OCI-LY7 (cell line): ENCODE results near the gene LACRT. TPM values are rescaled to one million over a fixed set of nuclear protein-coding genes. Genes with fewer than 3 reads are reported as not detected.

ENCODE experiments used
- BruUV-seq: library from RNA; stranded (reverse); fragments of 400-500 nt; replicated peaks from 2 replicates; lab custom pipeline; 2021; lab: Mats Ljungman, UMichigan
- CTCF ChIA-PET: fragments of 300-600 bp; sonication (Branson Sonifier 250); formaldehyde crosslinking; loops from one replicate; lab custom pipeline; 2022; ENCODE audit warnings: antibody characterized with exemption; ENCODE audit not compliant: unreplicated experiment; lab: Charles Lee
- POLR2A ChIA-PET: fragments of 300-600 bp; sonication (Branson Sonifier 250); formaldehyde crosslinking; loops from one replicate; lab custom pipeline; 2022; ENCODE audit warnings: antibody characterized with exemption; lab: Charles Lee
- DNase-seq: peaks from one replicate; pipeline ENCODE4 v3.0.0-alpha.2; 2015; ENCODE audit warnings: low spot score
- H2AFZ ChIP-seq: fragments of 200-600 bp; sonication (generic), shearing (Covaris generic); 2 replicates; pipeline ENCODE4 v1.6.1; 2014; ENCODE audit warnings: mild to moderate bottlenecking, antibody characterized with exemption, low read length, moderate library complexity
- H3K27ac ChIP-seq: fragments of 200-600 bp; sonication (generic); 2 replicates; pipeline ENCODE4 v1.5.1; 2014; ENCODE audit warnings: mixed run types, low read depth, mild to moderate bottlenecking, moderate library complexity, low read length, inconsistent platforms; ENCODE audit not compliant: poor library complexity, severe bottlenecking
- H3K36me3 ChIP-seq: fragments of 200-600 bp; sonication (generic); 2 replicates; pipeline ENCODE4 v1.6.1; 2014; ENCODE audit warnings: mild to moderate bottlenecking, antibody characterized with exemption, low read length, moderate library complexity, mixed read lengths; ENCODE audit not compliant: insufficient read depth
- H3K4me1 ChIP-seq: fragments of 200-600 bp; sonication (generic); 2 replicates; pipeline ENCODE4 v1.5.1; 2014; ENCODE audit warnings: mild to moderate bottlenecking, low read length; ENCODE audit not compliant: insufficient read depth, poor library complexity, severe bottlenecking
- H3K4me2 ChIP-seq: fragments of 200-600 bp; sonication (generic); 2 replicates; pipeline ENCODE4 v1.6.1; 2014; ENCODE audit warnings: mild to moderate bottlenecking, low read length
- H3K4me3 ChIP-seq: fragments of 200-600 bp; sonication (generic); 2 replicates; pipeline ENCODE4 v1.5.1; 2014; ENCODE audit warnings: mild to moderate bottlenecking, low read depth, low read length; ENCODE audit not compliant: poor library complexity, severe bottlenecking
- H3K79me2 ChIP-seq: fragments of 200-600 bp; sonication (generic); 2 replicates; pipeline ENCODE4 v1.6.1; 2016; ENCODE audit warnings: low read depth, mild to moderate bottlenecking, low read length, moderate library complexity, mixed read lengths; ENCODE audit not compliant: insufficient read depth
- H3K9me2 ChIP-seq: fragments of 200-600 bp; sonication (generic); 2 replicates; pipeline ENCODE4 v1.6.1; 2016; ENCODE audit warnings: mild to moderate bottlenecking, low read length, mixed read lengths; ENCODE audit not compliant: insufficient read depth
- H3K9me3 ChIP-seq: fragments of 200-600 bp; sonication (generic); 2 replicates; pipeline ENCODE4 v1.6.1; 2014; ENCODE audit warnings: mild to moderate bottlenecking, mixed run types, low read length, mixed read lengths
- H4K20me1 ChIP-seq: fragments of 200-600 bp; sonication (generic); 2 replicates; pipeline ENCODE4 v1.6.1; 2014; ENCODE audit warnings: mild to moderate bottlenecking, antibody characterized with exemption, low read length, moderate library complexity, mixed read lengths; ENCODE audit not compliant: insufficient read depth
- EZH2phosphoT487 ChIP-seq: fragments of 200-600 bp; sonication (generic); IDR thresholded peaks from 2 replicates; pipeline ENCODE4 v1.6.1; 2018; ENCODE audit warnings: low read depth, borderline replicate concordance, mild to moderate bottlenecking, mixed run types, antibody characterized with exemption, low read length, moderate library complexity, mixed read lengths
- intact Hi-C: fragments of 100-400 bp; cut with micrococcal nuclease; formaldehyde crosslinking; loops from one replicate; pipeline ENCODE4 v1.10.0; 2022; ENCODE audit not compliant: unreplicated experiment
- total RNA-seq, 2 experiments: library from RNA; depleted of rRNA in 1 of 2; stranded (reverse); fragments of >200 nt in 1 of 2; shearing (Covaris generic) in 1 of 2; gene quantifications; 2 replicates each; pipeline ENCODE4 v1.2.3, GENCODE V29; 2014 to 2022
- TF ChIP-seq, protein P1 (sequence below): fragments of 200-600 bp; sonication (generic); conservative IDR thresholded peaks from 2 replicates; pipeline ENCODE4 v1.5.1; 2014; ENCODE audit warnings: mild to moderate bottlenecking, antibody characterized with exemption, low read length, moderate library complexity, mixed read lengths

LACRT gene
- total RNA-seq, 2 experiments from 2014 or later: not detected

DNA sequence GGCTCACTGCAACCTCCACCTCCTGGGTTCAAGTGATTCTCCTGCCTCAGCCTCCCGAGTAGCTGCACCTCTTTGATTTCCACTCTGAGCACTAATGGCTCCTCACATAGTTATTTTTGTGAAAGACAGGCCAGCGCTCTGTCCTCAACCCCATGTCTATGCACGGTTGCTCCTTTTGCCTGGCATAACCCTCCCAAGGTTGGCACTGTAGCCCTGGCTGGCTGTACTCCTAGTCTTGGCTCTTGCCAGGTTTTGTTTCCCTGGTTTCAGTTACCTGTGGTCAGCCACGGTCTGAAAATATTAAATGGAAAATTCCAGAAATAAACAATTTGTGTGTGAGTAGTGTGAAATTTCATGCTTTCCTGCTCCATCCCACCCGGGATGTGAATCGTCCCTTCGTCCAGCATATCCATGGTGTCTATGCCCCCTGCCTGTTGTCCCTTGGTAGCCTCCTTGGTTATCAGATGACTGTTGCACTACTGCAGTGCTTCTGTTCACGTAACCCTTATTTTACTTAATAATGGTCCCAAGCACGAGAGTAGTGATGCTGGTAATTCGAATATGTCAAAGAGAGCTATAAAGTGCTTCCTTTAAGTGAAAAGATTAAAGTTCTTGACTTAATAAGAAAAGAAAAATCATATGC lies 25.7 kb upstream of the LACRT start:
- intact Hi-C loops: no loop called here
- Histone ChIP-seq H3K4me3 (no peak overlapping the region), H3K4me2 (no peak overlapping the region), H3K36me3 (no peaks in the 10 kb centered on the region), H3K4me1 (no peaks in the 10 kb centered on the region), H3K9me2 (no peaks in the 10 kb centered on the region), H3K27ac (no peak overlapping the region), H3K79me2 (no peaks in the 10 kb centered on the region), H2AFZ (no peak overlapping the region), H3K9me3 (no peaks in the 10 kb centered on the region), H4K20me1 (no peaks in the 10 kb centered on the region)
- TF ChIP-seq, protein P1, sequence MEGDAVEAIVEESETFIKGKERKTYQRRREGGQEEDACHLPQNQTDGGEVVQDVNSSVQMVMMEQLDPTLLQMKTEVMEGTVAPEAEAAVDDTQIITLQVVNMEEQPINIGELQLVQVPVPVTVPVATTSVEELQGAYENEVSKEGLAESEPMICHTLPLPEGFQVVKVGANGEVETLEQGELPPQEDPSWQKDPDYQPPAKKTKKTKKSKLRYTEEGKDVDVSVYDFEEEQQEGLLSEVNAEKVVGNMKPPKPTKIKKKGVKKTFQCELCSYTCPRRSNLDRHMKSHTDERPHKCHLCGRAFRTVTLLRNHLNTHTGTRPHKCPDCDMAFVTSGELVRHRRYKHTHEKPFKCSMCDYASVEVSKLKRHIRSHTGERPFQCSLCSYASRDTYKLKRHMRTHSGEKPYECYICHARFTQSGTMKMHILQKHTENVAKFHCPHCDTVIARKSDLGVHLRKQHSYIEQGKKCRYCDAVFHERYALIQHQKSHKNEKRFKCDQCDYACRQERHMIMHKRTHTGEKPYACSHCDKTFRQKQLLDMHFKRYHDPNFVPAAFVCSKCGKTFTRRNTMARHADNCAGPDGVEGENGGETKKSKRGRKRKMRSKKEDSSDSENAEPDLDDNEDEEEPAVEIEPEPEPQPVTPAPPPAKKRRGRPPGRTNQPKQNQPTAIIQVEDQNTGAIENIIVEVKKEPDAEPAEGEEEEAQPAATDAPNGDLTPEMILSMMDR: no peak
- TF ChIP-seq EZH2phosphoT487: no peak
- ChIA-PET POLR2A (interaction anchor here (1.0 kb wide), 1 partner anchor 8 kb away, joined by 5 read pairs; no protein-coding TSS in a partner anchor), CTCF (no interaction called here)
- no TSS peak for BruUV-seq
- DNase-seq: no peak

DNA sequence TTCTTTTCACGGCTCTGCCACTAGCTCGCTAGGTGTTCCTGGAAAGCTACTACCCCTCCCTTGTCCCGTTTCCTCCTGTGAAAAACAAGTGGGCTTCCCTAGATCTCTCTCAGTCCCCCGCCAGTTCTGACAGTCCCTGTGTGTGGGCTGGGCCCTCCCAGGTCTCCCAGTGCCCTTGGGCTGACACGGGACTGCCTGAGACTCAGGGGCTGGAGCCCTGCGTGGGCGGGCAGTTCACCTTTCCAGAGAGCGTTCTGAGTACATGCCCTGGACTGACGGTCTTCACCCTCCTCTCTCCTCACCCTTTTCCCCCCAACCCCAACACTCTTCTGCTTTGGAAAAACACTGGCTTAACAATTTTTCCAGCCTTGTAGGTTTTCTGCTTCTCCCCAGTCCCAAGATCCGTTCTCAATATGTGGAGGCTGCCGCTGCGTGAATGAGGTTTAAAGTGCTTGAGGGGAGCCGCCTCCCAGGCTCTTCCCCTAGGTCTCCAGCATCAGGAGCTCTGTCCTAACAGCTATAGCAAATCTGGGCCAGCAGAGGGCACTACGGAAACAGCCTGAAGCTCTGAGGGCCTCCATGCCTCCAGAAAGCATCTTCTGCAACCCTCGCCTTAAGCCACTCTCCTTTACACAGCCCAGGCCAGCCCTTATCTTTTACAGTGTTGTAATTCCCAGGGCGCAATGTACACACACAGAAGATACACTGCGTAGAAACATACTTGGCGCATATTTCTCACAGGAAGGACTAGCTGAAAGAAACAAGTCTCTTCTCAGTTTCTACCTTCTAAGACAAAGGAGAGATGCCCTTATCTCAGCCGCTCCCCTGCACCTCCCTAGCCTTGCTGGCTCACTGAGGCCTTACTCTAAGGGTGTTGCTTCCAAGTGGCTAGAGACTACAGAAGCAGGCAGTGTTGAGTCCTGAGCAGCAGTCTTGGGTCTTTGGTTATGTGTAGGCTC lies 23.9 kb upstream of the LACRT start:
- DNase-seq: peak; percentile 61
- CTCF ChIA-PET: no interaction called here
- Histone ChIP-seq H3K36me3 (no peaks in the 10 kb centered on the region), H3K9me2 (no peaks in the 10 kb centered on the region), H3K9me3 (no peaks in the 10 kb centered on the region), H3K4me2 (no peak overlapping the region), H4K20me1 (no peaks in the 10 kb centered on the region), H3K4me3 (no peak overlapping the region), H3K79me2 (no peaks in the 10 kb centered on the region), H2AFZ (no peak overlapping the region), H3K27ac (no peak overlapping the region), H3K4me1 (no peaks in the 10 kb centered on the region)
- intact Hi-C loops: no loop called here
- BruUV-seq: no TSS peak
- TF ChIP-seq, protein P1: peak; percentile 82
- TF ChIP-seq EZH2phosphoT487: no peak
- POLR2A ChIA-PET: interaction anchor here (0.8 kb wide), 1 partner anchor 162 kb away, joined by 4 read pairs; no protein-coding TSS in a partner anchor
